ENCODE measurements around the gene RET.

GRCh38 chr10:43043342-43043772, 33.5 kb upstream of the RET start:
- TF ChIP-seq CTCF (IDR thresholded peaks at IDR 0.05) (no peak), EP300 (IDR thresholded peaks at IDR 0.05) (no peak), POLR2A (IDR thresholded peaks at IDR 0.05) (no peak)

Measured in ovary (tissue), 3 donors.